PFSK-1 (cell line): Measurements from ENCODE around the gene C10orf71.

ENCODE experiments used
- POLR2AphosphoS5 ChIP-seq: IDR thresholded peaks from 2 replicates; pipeline ENCODE4 v1.6.1; 2012; ENCODE audit warnings: low read depth, mild to moderate bottlenecking, control low read depth, low read length, moderate library complexity
- REST ChIP-seq, 2 experiments: IDR thresholded peaks; 2 replicates each; pipeline versions ENCODE4 v1.6.1 to v1.8.0; 2011 to 2012; ENCODE audit warnings: low read depth in 2 of 2, low read length in 2 of 2, control low read depth in 1 of 2, inconsistent platforms in 1 of 2, mild to moderate bottlenecking in 1 of 2, moderate library complexity in 1 of 2; ENCODE audit not compliant: insufficient read depth in 1 of 2
- TAF1 ChIP-seq: IDR thresholded peaks from 2 replicates; pipeline ENCODE4 v1.6.1; 2012; ENCODE audit warnings: low read length, control low read depth, borderline replicate concordance; ENCODE audit not compliant: insufficient read depth

GRCh38 chr10:49285232-49285631 lies 13.7 kb upstream of the C10orf71 start:
- no peak for TF ChIP-seq REST (IDR thresholded peaks at IDR 0.05; ENCODE audit: insufficient read depth in 1 of 2, low read depth in 2 of 2, low read length in 2 of 2)
- no peak for TF ChIP-seq TAF1
- no peak for TF ChIP-seq POLR2AphosphoS5
